Caco-2 (cell line): Measurements from ENCODE around the gene WDR26. TPM values are rescaled to one million over a fixed set of nuclear protein-coding genes. Genes with fewer than 3 reads are reported as not detected.
"Not testable (repeated sequence)": the region's sequence is repeated elsewhere in the genome, so short reads cannot be mapped to it uniquely, and the experiment has no call there.

Experiments
- Bru-seq: library from RNA; stranded (reverse); fragments of 400-500 nt; gene quantifications from one replicate; lab custom pipeline; 2021; lab: Mats Ljungman, UMichigan
- BruChase-seq, 2 experiments: library from RNA; stranded (reverse); fragments of 400-500 nt; gene quantifications; one replicate each; lab custom pipeline; 2021; lab: Mats Ljungman, UMichigan
- BruUV-seq: library from RNA; stranded (reverse); fragments of 400-500 nt; replicated peaks from 2 replicates; lab custom pipeline; 2021; lab: Mats Ljungman, UMichigan
- CTCF ChIA-PET: fragments of 300-600 bp; sonication (Branson Sonifier 250); formaldehyde crosslinking; loops from one replicate; lab custom pipeline; 2022; ENCODE audit warnings: antibody characterized with exemption; lab: Charles Lee
- POLR2A ChIA-PET: fragments of 300-600 bp; sonication (Branson Sonifier 250); formaldehyde crosslinking; loops from one replicate; lab custom pipeline; 2022; ENCODE audit warnings: antibody characterized with exemption; lab: Charles Lee
- DNase-seq, 2 experiments: peaks; one replicate each; pipeline versions ENCODE4 v3.0.0 to v3.0.0-alpha.2; 2020 to 2022
- H3K27me3 ChIP-seq: replicated peaks from 2 replicates; pipeline ENCODE4 v1.6.0; 2011; ENCODE audit warnings: low read length; ENCODE audit not compliant: control insufficient read depth, insufficient read depth
- H3K36me3 ChIP-seq: 2 replicates; pipeline ENCODE4 v1.5.1; 2011; ENCODE audit warnings: low read length; ENCODE audit not compliant: control insufficient read depth, insufficient read depth
- H3K4me1 ChIP-seq: fragments of 250-450 bp; sonication (Bioruptor Pico); 2 replicates; pipeline ENCODE4 v1.5.1; 2020; ENCODE audit warnings: mild to moderate bottlenecking
- H3K4me3 ChIP-seq: 2 replicates; pipeline ENCODE4 v1.5.1; 2011; ENCODE audit warnings: low read depth, mild to moderate bottlenecking, control low read depth, low read length
- H3K9me3 ChIP-seq: fragments of 250-450 bp; sonication (Bioruptor Pico); 2 replicates; pipeline ENCODE4 v1.5.1; 2020; ENCODE audit warnings: mild to moderate bottlenecking, moderate library complexity
- H3K27ac Mint-ChIP-seq: one replicate; pipeline ENCODE4 v1.8.0; 2022; ENCODE audit warnings: mixed read lengths; ENCODE audit not compliant: unreplicated experiment
- H3K27me3 Mint-ChIP-seq: one replicate; pipeline ENCODE4 v1.8.0; 2022; ENCODE audit warnings: mixed read lengths; ENCODE audit not compliant: insufficient read depth, unreplicated experiment
- H3K36me3 Mint-ChIP-seq: one replicate; pipeline ENCODE4 v1.8.0; 2022; ENCODE audit warnings: mild to moderate bottlenecking, mixed read lengths; ENCODE audit not compliant: insufficient read depth, unreplicated experiment
- H3K4me1 Mint-ChIP-seq: one replicate; pipeline ENCODE4 v1.8.0; 2022; ENCODE audit warnings: low read depth, mixed read lengths; ENCODE audit not compliant: unreplicated experiment
- H3K4me3 Mint-ChIP-seq: one replicate; pipeline ENCODE4 v1.8.0; 2022; ENCODE audit warnings: mild to moderate bottlenecking, moderate library complexity, mixed read lengths; ENCODE audit not compliant: unreplicated experiment
- H3K9me3 Mint-ChIP-seq: one replicate; pipeline ENCODE4 v1.8.0; 2022; ENCODE audit warnings: mixed read lengths; ENCODE audit not compliant: unreplicated experiment
- CTCF ChIP-seq, 2 experiments: fragments of 200-600 bp in 1 of 2; IDR thresholded peaks; 1 replicate in 1 of 2; 2 replicates in 1 of 2; pipeline versions ENCODE4 v1.5.1 to v1.8.0; 2011 to 2022; ENCODE audit warnings: antibody characterized with exemption in 1 of 2, control low read depth in 1 of 2, inconsistent platforms in 1 of 2, low read depth in 1 of 2, low read length in 1 of 2, mild to moderate bottlenecking in 1 of 2, moderate library complexity in 1 of 2; ENCODE audit not compliant: insufficient read depth in 1 of 2, severe bottlenecking in 1 of 2, unreplicated experiment in 1 of 2
- intact Hi-C: fragments of 100-400 bp; cut with micrococcal nuclease; formaldehyde crosslinking; loops from one replicate; pipeline ENCODE4 v1.10.0; 2022; ENCODE audit not compliant: unreplicated experiment
- long read RNA-seq: library from polyadenylated mRNA; stranded (forward); transcript quantifications from one replicate; pipeline ENCODE4 v2.0.0, GENCODE V29; 2022
- total RNA-seq: library from RNA; stranded (reverse); gene quantifications from 2 replicates; pipeline ENCODE4 v1.2.3, GENCODE V29; 2022

The WDR26 gene
- 58.6 and 62.9 TPM in 2 replicates for total RNA-seq
- Bru-seq, nascent RNA = percentile 95 among the genes with signal in this experiment
- BruChase-seq, experiment 1, labeled RNA remaining after a 2-hour chase = percentile 95 among the genes with signal in this experiment
- percentile 92 among the genes with signal in this experiment for BruChase-seq, experiment 2, labeled RNA remaining after a 6-hour chase
- long read RNA-seq, full-length matches to known transcripts = 1 of 9 reads
- long read RNA-seq, partial matches to known transcripts = 5 of 9 reads
- long read RNA-seq, other reads (novel, unspliced or antisense) = 3 of 9 reads

- Histone ChIP-seq H3K27me3 (no peaks in the 10 kb centered on the region), H3K4me3 (peak within 1 kb of the TSS; percentile 88), H3K9me3 (no peaks in the 10 kb centered on the region), H3K4me1 (peaks cover 34% of the 10 kb centered on the region), H3K36me3 (no peaks in the 10 kb centered on the region)
- BruUV-seq = no TSS peak
- no peak for TF ChIP-seq CTCF (IDR thresholded peaks at IDR 0.05; ENCODE audit: insufficient read depth in 1 of 2, low read depth in 1 of 2, low read length in 1 of 2, severe bottlenecking in 1 of 2, unreplicated experiment in 1 of 2)
- Mint-ChIP-seq H3K4me1 (peaks cover 52% of the 10 kb centered on the region), H3K36me3 (peaks cover 31% of the 10 kb centered on the region), H3K4me3 (peak within 1 kb of the TSS; percentile 91), H3K27ac (peak within 1 kb of the TSS; percentile 94), H3K9me3 (no peaks in the 10 kb centered on the region), H3K27me3 (no peaks in the 10 kb centered on the region)
- intact Hi-C loops = loop anchor here (1.0 kb wide), 1 partner anchor 19 kb away; no protein-coding TSS in a partner anchor
- ChIA-PET POLR2A (interaction anchor here (0.6 to 1.0 kb wide), 5 partner anchors 13 to 980 kb away, joined by 3 to 9 read pairs (median 3); no protein-coding TSS in a partner anchor), CTCF (interaction anchor here (0.6 to 0.7 kb wide), 2 partner anchors 23 to 27 kb away, joined by 3 read pairs; no protein-coding TSS in a partner anchor)
- peak; percentile 86 for DNase-seq
Measured at GRCh38 chr1:224434691-224435317, at the start of gene WDR26. TSS of gene WDR26 (minus strand) at chr1:224434797.

GRCh38 chr1:224483206-224483605 is 48.6 kb upstream of the WDR26 start:
- POLR2A ChIA-PET, H3K9me3 Mint-ChIP-seq, H3K36me3 ChIP-seq, CTCF ChIA-PET, BruUV-seq, H3K4me1 ChIP-seq, H3K4me3 ChIP-seq, H3K27me3 Mint-ChIP-seq, H3K27me3 ChIP-seq, DNase-seq, H3K4me1 Mint-ChIP-seq, intact Hi-C loops, H3K4me3 Mint-ChIP-seq, H3K27ac Mint-ChIP-seq, H3K9me3 ChIP-seq, H3K36me3 Mint-ChIP-seq: not testable (repeated sequence)

GRCh38 chr1:224482619-224483018 is 48.0 kb upstream of the WDR26 start:
- no TSS peak for BruUV-seq
- no peak overlapping the region for H3K4me3 ChIP-seq
- Mint-ChIP-seq H3K4me1 (no peaks in the 10 kb centered on the region), H3K27me3 (no peaks in the 10 kb centered on the region), H3K36me3 (no peaks in the 10 kb centered on the region), H3K9me3 (peaks cover 9% of the 10 kb centered on the region), H3K27ac (no peak overlapping the region), H3K4me3 (no peak overlapping the region)
- no peak for TF ChIP-seq CTCF (IDR thresholded peaks at IDR 0.05; ENCODE audit: insufficient read depth in 1 of 2, low read depth in 1 of 2, low read length in 1 of 2, severe bottlenecking in 1 of 2, unreplicated experiment in 1 of 2)
- CTCF ChIA-PET = no interaction called here
- POLR2A ChIA-PET = no interaction called here
- no peaks in the 10 kb centered on the region for H3K36me3 ChIP-seq
- H3K27me3 ChIP-seq = no peaks in the 10 kb centered on the region
- no peak for DNase-seq
- intact Hi-C loops = no loop called here
- no peaks in the 10 kb centered on the region for H3K9me3 ChIP-seq
- H3K4me1 ChIP-seq = no peaks in the 10 kb centered on the region
